HG03097 (cell line): Measurements from ENCODE around the gene TBX18.

Experiments used
- ATAC-seq: cut with Tn5 transposase; IDR thresholded peaks from one replicate; pipeline ENCODE4 v1.9.1; 2021; ENCODE audit not compliant: unreplicated experiment, low FRiP score

Gene TBX18

DNA sequence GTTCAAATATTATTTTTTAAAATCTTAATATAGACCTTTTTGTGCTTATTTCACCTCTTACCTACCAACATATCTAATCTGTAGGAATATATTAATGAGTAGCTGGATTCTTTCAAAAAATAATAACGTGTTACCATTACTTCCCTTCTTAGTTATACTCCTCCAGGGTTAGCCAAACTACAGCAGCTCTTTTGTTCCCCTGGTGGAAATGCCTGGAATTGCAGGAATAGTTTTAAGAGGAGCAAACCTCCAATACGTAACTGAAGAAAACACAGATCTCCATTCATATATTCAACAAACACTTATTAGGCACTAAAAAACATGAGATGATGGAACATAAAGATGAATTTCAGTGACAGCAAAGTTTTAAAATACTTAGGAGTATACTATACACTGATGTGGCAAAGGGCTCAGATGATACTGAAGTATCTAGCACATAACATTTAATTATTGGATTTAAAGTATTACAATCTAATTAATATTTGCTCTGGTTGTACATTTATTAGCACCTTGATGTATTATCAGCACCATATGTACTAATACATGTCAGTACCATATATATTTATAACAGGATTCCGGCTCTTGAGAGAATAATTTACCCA lies 78.3 kb downstream of the TBX18 start:
- no peak for ATAC-seq

DNA sequence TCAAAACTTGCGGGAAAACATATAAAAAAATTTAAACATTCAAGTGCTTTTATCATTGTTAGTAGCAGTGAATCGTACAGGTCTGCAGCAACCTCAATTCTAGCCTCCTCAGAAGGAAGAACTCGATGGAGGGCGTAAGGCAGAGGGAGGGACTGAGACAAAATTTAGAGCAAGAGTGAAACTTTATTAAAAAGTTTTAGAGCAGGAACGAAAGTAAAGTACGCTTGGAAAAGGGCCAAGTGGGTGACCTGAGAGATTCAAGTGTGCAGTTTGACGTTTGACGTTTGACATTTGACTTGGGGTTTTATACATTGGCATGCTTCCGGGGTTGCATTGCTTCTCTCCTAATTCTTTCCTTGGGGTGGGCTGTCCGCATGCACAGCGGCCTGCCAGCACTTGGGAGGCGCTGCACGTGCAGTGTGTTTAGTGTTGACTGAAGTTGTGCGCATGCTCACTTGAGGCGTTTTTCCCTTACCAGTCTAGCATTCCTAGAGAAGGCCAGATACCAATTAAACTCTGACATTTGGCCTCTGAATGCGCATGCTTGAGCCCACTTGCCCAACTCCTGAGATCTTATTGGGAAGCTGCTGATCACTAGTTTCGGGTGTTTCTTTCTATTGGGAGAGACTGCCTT lies 82.6 kb downstream of the TBX18 start:
- ATAC-seq, result no peak

DNA sequence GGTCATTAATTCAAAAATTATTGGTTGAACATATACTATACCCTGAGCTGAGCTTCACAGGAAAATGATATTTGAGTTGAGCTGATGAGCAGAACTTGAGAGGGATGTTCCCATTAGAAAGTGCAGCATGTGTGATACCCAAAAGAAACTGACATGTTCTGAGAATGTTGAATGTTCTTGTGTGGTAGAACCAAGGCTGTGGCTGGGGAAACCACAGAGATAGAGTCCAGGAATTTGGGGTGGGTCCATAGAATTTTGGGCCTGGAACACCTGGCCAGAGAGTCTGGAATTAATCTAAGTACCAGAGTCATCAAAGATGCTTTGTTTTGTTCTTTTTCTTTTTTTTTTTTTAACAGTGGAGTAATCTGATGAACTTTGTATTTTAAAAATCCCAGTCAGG lies 88.7 kb downstream of the TBX18 start:
- no peak for ATAC-seq

- ATAC-seq, result no peak
These were observed 90.0 kb downstream of the TBX18 start for GRCh38 chr6:84674395-84674794.

- no peak for ATAC-seq
These were observed 93.2 kb downstream of the TBX18 start for GRCh38 chr6:84671183-84671582.

DNA sequence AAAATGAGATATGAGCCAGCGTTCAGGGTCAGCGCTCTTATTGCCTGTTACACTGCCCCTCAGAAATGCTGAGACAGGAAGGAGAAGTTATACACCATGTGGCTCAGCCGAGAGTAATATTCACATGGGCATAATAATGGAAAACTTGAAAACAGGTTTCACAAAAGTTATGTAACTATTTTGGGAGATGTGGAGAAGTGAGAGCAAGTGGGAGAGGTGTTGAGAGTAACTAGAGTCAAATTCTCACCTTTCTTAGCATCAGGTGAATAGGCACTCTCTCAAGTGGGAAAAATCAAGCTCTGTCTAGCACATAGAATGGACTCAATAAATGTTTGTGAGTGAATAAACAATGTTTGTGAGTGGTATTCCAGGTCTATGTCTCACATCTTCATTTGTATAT lies 94.5 kb downstream of the TBX18 start:
- no peak for ATAC-seq

GRCh38 chr6:84667252-84668213 lies 96.9 kb downstream of the TBX18 start:
- no peak for ATAC-seq

DNA sequence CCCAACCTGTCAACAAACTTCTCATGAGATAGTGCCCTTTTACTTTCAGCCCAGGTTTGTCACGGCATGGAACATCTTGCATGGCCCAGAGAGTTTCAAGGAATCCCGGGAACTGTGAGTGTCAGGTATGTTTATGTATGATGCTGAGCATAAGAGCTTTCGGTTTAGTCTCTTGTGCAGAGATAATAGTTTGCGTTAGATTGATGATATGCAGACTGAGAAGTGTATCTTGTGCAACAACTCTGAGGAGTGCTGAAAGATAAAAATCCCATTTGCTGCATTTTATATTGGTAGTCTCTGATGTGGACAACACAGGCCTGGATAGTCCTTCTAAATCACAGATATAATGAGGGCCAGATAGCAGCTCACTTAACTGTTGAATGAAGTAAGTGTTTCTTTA lies 99.0 kb downstream of the TBX18 start:
- no peak for ATAC-seq

GRCh38 chr6:84663866-84664265 lies 100.5 kb downstream of the TBX18 start:
- ATAC-seq, result no peak

- ATAC-seq, result no peak
These were observed 106.9 kb downstream of the TBX18 start for GRCh38 chr6:84657486-84657885.

DNA sequence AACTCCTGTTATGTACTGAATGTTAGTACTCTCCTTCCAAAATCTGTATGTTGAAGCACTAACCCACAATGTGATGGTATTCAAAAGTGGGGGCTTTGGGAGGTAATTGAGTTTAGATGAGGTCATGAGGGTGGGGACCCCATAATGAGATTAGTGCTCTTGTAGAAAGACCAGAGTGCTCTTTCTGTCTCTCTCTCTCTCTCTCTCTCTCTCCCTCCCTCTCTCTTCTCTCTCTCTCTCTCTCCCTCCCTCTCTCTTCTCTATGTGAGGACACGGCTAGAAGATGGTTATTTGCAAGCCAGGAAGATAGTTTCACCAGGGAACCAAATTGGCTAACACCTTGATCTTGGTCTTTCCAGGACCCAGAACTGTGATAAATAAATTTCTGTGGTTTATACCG lies 107.4 kb downstream of the TBX18 start:
- ATAC-seq, result no peak

- ATAC-seq, result no peak
These were observed 111.3 kb downstream of the TBX18 start for GRCh38 chr6:84653027-84653551.

- no peak for ATAC-seq
These were observed 111.9 kb downstream of the TBX18 start for GRCh38 chr6:84652356-84653026.

DNA sequence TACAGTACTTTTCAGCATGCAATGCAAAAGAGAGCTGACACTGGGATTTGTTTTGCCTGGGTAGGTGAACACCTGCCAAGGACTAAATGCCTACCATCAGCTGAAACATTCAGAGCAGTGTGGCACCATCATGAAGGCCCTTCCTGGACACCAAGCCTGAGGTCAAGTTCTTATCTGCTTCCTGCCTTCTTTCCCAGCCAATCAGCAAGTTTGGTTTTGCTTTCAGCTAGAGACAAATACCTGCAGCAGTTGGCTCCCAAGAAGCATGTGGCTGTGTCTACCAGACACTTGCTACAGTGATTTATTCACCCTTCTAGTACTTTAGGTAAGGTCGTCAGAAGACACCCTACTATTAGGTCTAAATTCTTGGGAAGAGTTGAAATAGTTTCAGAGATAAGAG lies 112.8 kb downstream of the TBX18 start:
- no peak for ATAC-seq

GRCh38 chr6:84648444-84648843 lies 116.0 kb downstream of the TBX18 start:
- ATAC-seq, result no peak

- ATAC-seq, result no peak
These were observed 118.7 kb downstream of the TBX18 start for GRCh38 chr6:84645563-84646266.

DNA sequence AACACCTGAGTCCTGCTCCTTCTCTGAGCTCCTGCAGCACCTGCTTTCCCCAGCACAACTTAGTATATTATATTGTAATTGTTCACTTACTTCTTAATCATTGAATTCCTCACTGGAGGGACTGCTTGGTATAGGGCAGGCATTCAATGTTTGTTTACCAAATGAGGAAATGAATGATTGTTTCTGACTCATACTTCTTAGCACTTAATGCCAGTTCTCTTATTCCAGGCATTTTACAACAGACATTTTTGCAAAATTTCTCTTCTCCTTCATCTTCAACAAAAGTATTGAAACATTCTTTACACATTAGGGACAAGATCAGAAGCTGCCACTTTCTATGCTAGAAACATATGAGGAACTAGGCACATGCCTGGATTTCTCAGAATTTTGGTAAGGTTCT lies 119.4 kb downstream of the TBX18 start:
- no peak for ATAC-seq

DNA sequence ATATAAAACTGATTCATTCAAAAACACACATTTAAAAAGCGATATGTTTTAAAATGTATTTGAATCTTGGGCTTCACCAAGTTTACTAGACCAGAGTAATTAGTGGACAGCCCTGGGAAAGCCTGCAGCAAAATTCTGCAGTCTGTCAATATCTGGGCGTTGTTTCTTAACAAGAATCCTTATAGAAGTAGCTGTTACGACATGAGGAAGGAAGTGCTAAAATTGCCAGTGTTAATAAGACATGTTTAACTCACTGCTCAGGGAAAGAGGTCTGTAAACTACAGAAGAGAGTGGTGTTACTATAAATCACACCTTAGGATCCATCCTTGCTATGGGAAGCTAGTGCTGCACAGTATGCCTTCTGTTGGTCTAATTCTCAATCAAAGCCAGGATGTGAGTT lies 120.6 kb downstream of the TBX18 start:
- no peak for ATAC-seq

DNA sequence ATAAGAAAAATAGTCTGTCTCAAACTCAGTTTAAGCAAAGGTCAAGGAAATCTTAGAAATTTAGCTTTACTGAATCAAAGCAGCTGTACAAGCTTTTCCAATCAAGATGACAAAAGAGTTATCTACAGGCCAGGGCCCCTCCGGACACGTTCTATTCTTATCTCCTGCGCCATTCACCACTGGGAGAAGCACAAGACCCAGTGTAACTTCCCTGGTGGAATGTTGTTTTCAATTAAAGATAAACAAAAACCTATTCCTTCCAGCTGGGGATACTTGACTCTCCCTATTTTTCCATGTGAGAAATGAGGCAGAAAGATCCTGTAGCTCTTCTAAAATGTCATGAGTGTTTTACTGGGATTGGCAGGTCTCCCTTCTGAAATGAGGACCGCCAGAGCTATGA lies 123.3 kb downstream of the TBX18 start:
- ATAC-seq, result no peak

DNA sequence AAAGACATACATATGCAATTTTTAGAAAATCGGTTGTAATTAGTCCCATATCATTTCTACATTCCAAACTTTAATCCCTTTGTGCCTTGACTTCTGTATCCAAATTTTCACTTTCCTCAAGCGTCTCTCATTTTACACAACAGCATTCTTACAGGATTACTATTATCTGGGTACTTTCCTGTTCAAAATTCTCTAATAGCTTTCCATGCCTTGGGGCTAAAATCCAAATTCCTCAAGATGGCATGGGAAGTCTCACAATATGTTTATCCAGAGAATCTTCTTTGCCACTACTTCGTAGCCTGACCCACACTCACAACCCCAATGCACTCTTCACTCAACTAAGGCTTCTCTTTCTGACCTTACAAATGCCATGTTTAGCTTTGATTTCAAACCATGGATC lies 125.0 kb downstream of the TBX18 start:
- no peak for ATAC-seq
